GM19438 (cell line): ENCODE data around the gene TMEM170B.

Experiments
- ATAC-seq: cut with Tn5 transposase; IDR thresholded peaks from one replicate; pipeline ENCODE4 v1.9.1; 2021; ENCODE audit warnings: low read depth; ENCODE audit not compliant: unreplicated experiment

Gene TMEM170B

GRCh38 chr6:11580686-11581405, 43.3 kb downstream of the TMEM170B start:
- no peak for ATAC-seq

GRCh38 chr6:11584244-11584643, 46.7 kb downstream of the TMEM170B start:
- no peak for ATAC-seq

GRCh38 chr6:11585426-11586016, 48.0 kb downstream of the TMEM170B start:
- ATAC-seq = no peak

GRCh38 chr6:11586117-11586516, 48.6 kb downstream of the TMEM170B start:
- no peak for ATAC-seq

GRCh38 chr6:11586536-11586935, 49.0 kb downstream of the TMEM170B start:
- no peak for ATAC-seq

- ATAC-seq = no peak
Observed at GRCh38 chr6:11589261-11589660, 51.7 kb downstream of the TMEM170B start.

GRCh38 chr6:11592294-11592906, 54.9 kb downstream of the TMEM170B start:
- no peak for ATAC-seq

- no peak for ATAC-seq
Observed at GRCh38 chr6:11593096-11593495, 55.5 kb downstream of the TMEM170B start.

- ATAC-seq = no peak
Observed at GRCh38 chr6:11595903-11596302, 58.4 kb downstream of the TMEM170B start.

- ATAC-seq = no peak
Observed at GRCh38 chr6:11596640-11597237, 59.2 kb downstream of the TMEM170B start.

GRCh38 chr6:11598687-11599086, 61.1 kb downstream of the TMEM170B start:
- ATAC-seq = no peak

GRCh38 chr6:11600251-11600650, 62.7 kb downstream of the TMEM170B start:
- ATAC-seq = no peak

- ATAC-seq = no peak
Observed at GRCh38 chr6:11601776-11602605, 64.4 kb downstream of the TMEM170B start.

- ATAC-seq = no peak
Observed at GRCh38 chr6:11604215-11604614, 66.7 kb downstream of the TMEM170B start.

- no peak for ATAC-seq
Observed at GRCh38 chr6:11604836-11605506, 67.4 kb downstream of the TMEM170B start.

GRCh38 chr6:11605507-11605905, 68.0 kb downstream of the TMEM170B start:
- ATAC-seq = no peak

GRCh38 chr6:11606332-11606731, 68.8 kb downstream of the TMEM170B start:
- ATAC-seq = no peak

- ATAC-seq = no peak
Observed at GRCh38 chr6:11607383-11607782, 69.8 kb downstream of the TMEM170B start.

- no peak for ATAC-seq
Observed at GRCh38 chr6:11608600-11609323, 71.2 kb downstream of the TMEM170B start.
